H7 (cell line): ENCODE results near the gene XKRX. TPM values are rescaled to one million over a fixed set of nuclear protein-coding genes. Genes with fewer than 3 reads are reported as not detected.

Source experiments
- DNase-seq: peaks from one replicate; pipeline ENCODE4 v3.0.0; 2012
- H3K27me3 ChIP-seq: 2 replicates; pipeline ENCODE4 v1.6.0; 2011; ENCODE audit warnings: mild to moderate bottlenecking, low read length; ENCODE audit not compliant: control insufficient read depth, insufficient read depth
- H3K36me3 ChIP-seq: replicated peaks from 2 replicates; pipeline ENCODE4 v1.5.1; 2011; ENCODE audit warnings: low read length; ENCODE audit not compliant: control insufficient read depth, insufficient read depth
- H3K4me3 ChIP-seq: 2 replicates; pipeline ENCODE4 v1.5.1; 2011; ENCODE audit warnings: low read depth, mild to moderate bottlenecking, control low read depth, low read length, moderate library complexity; ENCODE audit not compliant: insufficient read depth
- total RNA-seq: library from RNA; depleted of rRNA; stranded (reverse); fragments of >200 nt; shearing (Covaris generic); gene quantifications from 2 replicates; pipeline ENCODE4 v1.2.3, GENCODE V29; 2014; rRNA removed

The XKRX gene
- total RNA-seq = 0.41 and 0.90 TPM in 2 replicates

DNA sequence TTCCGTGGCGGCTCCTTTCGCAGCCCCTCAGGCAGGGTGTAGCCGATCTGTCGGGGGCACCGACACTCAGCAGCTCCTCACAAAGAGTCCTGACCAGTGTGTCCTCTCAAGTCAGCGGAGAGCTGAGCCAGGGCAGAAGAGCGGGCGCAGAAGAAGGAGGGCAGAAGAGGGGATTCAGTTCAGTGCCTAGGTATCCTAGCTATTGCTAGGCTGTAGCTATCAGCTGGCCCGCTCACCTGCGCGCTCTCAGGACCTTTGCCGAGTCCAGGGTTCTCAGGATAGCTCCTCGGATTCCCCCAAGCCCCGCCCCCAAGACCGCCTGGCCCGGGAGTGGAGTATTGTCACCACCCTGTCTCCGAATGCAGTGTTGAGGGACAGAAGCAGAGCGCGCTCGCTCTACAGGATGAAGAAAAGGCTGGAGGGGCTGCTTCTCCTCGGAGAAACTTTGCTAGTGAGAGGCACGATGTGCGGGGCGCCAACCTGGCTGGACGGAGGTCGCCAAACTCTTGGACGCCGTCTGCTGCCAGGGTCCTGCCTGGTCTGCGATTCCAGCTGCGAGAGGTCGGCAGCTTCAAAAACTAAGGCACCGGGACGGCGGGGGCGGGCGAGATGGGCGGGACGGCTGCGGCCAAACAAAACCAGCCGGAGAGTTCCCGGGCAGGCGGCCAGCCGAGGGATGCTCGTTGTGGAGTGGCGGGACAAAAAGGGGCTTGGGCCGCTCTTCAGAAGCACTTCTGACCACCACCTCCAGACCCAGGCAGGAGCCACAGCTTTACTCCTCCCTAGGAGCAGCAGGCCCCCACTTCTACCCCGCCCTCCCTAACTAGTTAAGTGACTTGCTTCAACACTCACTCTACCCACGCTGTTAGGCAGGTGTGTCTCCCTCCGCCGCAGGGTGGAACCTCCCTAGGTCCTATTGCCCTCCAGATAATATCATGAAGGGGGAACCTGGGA lies at the start of gene XKRX:
TSS of gene XKRX (minus strand) at position 258 of the 954 bp plus-strand sequence. CDS start 613 bp downstream, outside the sequence.
- Histone ChIP-seq H3K36me3 (no peaks in the 10 kb centered on the region), H3K27me3 (peaks cover 11% of the 10 kb centered on the region), H3K4me3 (peak within 1 kb of the TSS; percentile 58)
- DNase-seq = peak; percentile 79

DNA sequence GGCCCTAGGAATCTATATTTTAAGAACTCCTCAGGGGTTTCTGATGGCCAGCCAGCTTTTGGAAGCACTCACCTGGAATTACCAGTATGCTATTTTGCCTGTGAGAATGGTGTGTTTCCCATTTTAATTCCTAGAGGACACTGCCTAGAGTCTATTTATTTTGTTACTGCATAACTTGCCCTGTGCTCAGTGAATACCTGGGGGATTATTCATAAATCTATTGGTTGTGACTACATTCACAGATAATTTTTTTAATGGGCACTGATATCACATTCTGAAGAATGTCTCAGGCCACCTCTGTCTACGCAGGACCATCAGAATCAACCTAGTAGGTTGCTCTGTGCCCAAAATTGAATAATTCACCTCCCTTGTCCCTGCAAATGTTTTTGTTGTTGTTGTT lies 47.5 kb upstream of the XKRX start:
- no peak for DNase-seq
- no peaks in the 10 kb centered on the region for H3K36me3 ChIP-seq
- no peaks in the 10 kb centered on the region for H3K27me3 ChIP-seq
- H3K4me3 ChIP-seq = no peak overlapping the region

DNA sequence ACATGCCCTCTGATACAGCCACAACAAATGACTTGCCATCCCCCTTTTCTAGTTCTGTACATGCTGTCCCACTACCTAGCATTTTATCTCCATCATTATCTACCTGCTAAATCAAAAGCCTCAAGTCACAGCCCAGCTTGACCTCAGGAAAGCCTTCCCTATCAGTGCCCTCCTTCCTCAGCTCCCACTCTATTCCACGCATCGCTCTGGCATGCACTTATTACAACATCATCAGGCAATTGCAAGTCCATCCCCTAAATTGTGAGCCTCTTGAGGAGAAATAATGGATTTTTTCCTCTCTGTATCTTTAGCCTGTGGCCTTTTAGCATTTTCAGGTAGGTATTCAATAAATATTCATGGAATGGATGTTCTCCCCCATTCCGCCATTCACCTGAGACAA lies 46.5 kb upstream of the XKRX start:
- Histone ChIP-seq H3K4me3 (no peak overlapping the region), H3K36me3 (no peaks in the 10 kb centered on the region), H3K27me3 (no peaks in the 10 kb centered on the region)
- DNase-seq = no peak

DNA sequence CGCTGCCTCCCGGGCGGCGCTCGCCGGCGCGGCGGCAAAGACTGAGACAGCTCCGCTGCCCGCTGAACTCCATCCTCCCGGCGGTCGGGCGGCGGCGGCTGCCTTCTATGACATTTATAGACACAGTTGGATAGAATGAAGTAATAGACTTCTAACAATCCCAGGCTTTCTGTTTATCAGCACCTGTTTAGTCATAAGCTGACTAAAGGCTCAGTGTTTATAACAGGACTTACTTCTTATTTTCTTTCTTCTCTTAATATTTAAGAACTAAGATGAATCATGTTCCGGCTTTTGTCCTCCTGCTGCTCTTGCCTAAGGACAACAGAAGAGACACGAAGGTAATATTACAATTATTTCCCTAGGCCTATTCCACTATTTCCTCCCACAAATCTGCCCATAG lies 44.7 kb upstream of the XKRX start:
- Histone ChIP-seq H3K27me3 (no peaks in the 10 kb centered on the region), H3K36me3 (no peaks in the 10 kb centered on the region), H3K4me3 (no peak overlapping the region)
- DNase-seq = no peak

GRCh38 chrX:100969936-100970335 lies 41.2 kb upstream of the XKRX start:
- Histone ChIP-seq H3K4me3 (no peak overlapping the region), H3K27me3 (no peaks in the 10 kb centered on the region), H3K36me3 (no peaks in the 10 kb centered on the region)
- DNase-seq = no peak

DNA sequence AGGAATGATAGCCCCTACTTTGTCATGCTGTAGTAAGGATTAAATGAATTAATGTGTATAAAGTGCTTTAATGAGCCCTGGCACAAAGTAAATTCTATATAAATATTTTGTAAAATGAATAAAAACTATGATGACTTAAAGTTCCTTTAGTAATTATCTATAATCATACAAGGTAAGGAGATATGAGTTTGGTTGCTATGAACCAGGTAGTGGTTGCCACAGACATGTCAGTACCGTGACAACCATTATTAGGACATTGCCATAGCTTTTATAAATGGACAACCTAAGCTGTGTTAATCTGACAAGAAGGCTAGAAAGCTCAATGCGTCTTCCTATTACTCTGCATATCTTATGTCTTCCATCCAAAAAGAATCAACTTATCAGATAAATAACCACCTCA lies 40.7 kb upstream of the XKRX start, which contains the start of gene ARL13A:
TSS of gene ARL13A (plus strand) at position 301 of the 400 bp plus-strand sequence. CDS start 3,982 bp downstream, outside the sequence.
- H3K36me3 ChIP-seq = no peaks in the 10 kb centered on the region
- no peaks in the 10 kb centered on the region for H3K27me3 ChIP-seq
- DNase-seq = no peak
- H3K4me3 ChIP-seq = no peak within 1 kb of the TSS

DNA sequence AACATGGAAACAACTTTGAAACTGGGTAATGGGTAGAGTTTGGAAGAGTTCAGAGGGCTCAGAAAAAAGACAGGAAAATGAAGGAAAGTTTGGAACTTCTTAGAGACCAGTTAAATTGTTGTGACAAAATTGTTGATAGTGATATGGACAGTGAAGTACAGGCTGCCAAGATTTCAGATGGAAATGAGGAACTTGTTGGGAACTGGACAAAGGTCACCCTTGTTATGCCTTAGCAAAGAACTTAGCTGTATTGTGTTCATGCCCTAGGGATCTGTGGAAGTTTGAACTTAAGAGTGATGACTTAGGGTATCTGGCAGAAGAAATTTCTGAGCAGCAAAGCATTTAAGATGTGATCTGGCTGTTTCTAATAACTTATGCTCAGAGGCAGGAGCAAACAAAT lies 35.6 kb upstream of the XKRX start:
- Histone ChIP-seq H3K27me3 (no peaks in the 10 kb centered on the region), H3K4me3 (no peak overlapping the region), H3K36me3 (no peaks in the 10 kb centered on the region)
- DNase-seq = no peak

DNA sequence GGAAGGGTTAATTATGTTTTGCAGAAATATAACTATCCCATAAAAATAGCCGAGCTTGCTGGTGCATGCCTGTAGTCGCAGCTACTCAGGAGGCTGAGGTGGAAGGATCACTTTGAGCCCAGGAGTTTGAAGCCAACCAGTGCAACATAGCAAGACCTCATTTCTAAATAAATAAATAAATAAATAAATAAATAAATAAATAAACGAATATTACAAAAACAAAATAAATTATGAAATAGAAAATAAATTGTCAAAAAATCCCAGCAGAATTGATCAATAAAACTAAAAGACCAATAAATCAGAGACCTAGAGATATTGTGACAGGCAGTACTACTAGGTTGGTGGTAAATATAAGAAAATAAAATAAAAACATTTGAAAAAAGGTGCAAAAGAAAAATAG lies 34.1 kb upstream of the XKRX start:
- Histone ChIP-seq H3K4me3 (no peak overlapping the region), H3K27me3 (no peaks in the 10 kb centered on the region), H3K36me3 (no peaks in the 10 kb centered on the region)
- DNase-seq = no peak

DNA sequence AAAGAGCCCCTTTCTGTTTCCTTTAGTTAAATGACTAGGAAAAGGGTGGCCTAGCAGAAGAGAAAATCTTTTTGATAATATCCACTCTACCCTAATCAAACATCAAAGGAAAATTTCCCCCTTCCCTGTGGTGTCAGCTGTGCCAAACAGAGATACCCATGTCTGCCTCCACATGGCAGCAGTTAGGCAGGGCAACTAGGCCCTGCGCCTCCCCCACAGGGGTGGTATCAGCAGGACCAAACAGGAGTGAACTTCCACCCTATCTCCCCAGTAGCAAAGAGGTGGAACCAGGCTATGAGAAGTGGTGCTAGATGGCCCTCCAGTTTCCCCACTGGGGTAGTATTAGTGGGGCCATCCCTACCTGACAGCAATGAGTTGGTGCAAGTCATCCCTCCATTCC lies 19.8 kb upstream of the XKRX start:
- H3K4me3 ChIP-seq = no peak overlapping the region
- H3K36me3 ChIP-seq = no peaks in the 10 kb centered on the region
- no peak for DNase-seq
- no peaks in the 10 kb centered on the region for H3K27me3 ChIP-seq

- Histone ChIP-seq H3K27me3 (no peaks in the 10 kb centered on the region), H3K36me3 (no peaks in the 10 kb centered on the region), H3K4me3 (no peak overlapping the region)
- no peak for DNase-seq
Measured at GRCh38 chrX:100946299-100946927, 17.7 kb upstream of the XKRX start.

GRCh38 chrX:100944601-100945000 lies 15.9 kb upstream of the XKRX start:
- Histone ChIP-seq H3K4me3 (no peak overlapping the region), H3K27me3 (no peaks in the 10 kb centered on the region), H3K36me3 (no peaks in the 10 kb centered on the region)
- no peak for DNase-seq

DNA sequence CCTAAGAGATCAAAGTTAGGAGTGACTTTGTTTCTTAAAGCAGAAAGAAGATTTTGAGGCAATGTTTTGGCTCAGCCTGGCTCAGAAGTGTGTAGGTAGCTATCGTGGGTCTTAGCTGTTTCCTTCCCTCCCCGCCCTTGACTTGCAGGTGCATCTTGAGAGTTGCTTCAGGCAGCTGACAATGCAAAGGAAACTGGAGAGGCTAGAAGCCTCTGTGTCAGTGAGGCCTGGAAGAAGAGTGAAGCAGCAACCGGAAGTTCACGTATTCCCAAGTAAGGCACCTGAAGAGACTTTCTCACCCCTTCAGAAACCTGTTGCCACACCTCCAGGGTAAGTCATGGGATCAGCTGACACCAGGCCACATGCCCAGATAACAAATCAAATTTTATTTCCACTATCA lies 10.6 kb upstream of the XKRX start:
- Histone ChIP-seq H3K36me3 (no peaks in the 10 kb centered on the region), H3K27me3 (no peaks in the 10 kb centered on the region)
- no peak for DNase-seq

GRCh38 chrX:100935767-100936166 lies 7.0 kb upstream of the XKRX start:
- no peak overlapping the region for H3K4me3 ChIP-seq
- H3K36me3 ChIP-seq = no peaks in the 10 kb centered on the region
- no peaks in the 10 kb centered on the region for H3K27me3 ChIP-seq
- DNase-seq = no peak

More for the DNA sequence above, 10.6 kb upstream of the XKRX start:
- no peak overlapping the region for H3K4me3 ChIP-seq

- Histone ChIP-seq H3K27me3 (peaks cover 11% of the 10 kb centered on the region), H3K36me3 (no peaks in the 10 kb centered on the region), H3K4me3 (no peak overlapping the region)
- DNase-seq = no peak
Measured at GRCh38 chrX:100931925-100932285, 3.2 kb upstream of the XKRX start.
